GM21786 (cell line): ENCODE measurements around the gene CLSTN1.
"Not testable (repeated sequence)": the region's sequence is repeated elsewhere in the genome, so short reads cannot be mapped to it uniquely, and the experiment has no call there.

Source experiments
- ATAC-seq: cut with Tn5 transposase; IDR thresholded peaks from one replicate; pipeline ENCODE4 v1.9.1; 2021; ENCODE audit not compliant: unreplicated experiment

The CLSTN1 gene

GRCh38 chr1:9717193-9718005 lies 106.4 kb downstream of the CLSTN1 start:
- peak; percentile 63 for ATAC-seq

GRCh38 chr1:9716404-9717192 lies 107.2 kb downstream of the CLSTN1 start:
- ATAC-seq, result no peak

GRCh38 chr1:9715536-9716226 lies 108.1 kb downstream of the CLSTN1 start:
- ATAC-seq, result no peak

GRCh38 chr1:9714257-9714718 lies 109.5 kb downstream of the CLSTN1 start:
- ATAC-seq, result no peak

- not testable (repeated sequence) for ATAC-seq
Observed at GRCh38 chr1:9712767-9713166, 111.0 kb downstream of the CLSTN1 start.

- ATAC-seq, result no peak
Observed at GRCh38 chr1:9711466-9712020, 112.2 kb downstream of the CLSTN1 start.

DNA sequence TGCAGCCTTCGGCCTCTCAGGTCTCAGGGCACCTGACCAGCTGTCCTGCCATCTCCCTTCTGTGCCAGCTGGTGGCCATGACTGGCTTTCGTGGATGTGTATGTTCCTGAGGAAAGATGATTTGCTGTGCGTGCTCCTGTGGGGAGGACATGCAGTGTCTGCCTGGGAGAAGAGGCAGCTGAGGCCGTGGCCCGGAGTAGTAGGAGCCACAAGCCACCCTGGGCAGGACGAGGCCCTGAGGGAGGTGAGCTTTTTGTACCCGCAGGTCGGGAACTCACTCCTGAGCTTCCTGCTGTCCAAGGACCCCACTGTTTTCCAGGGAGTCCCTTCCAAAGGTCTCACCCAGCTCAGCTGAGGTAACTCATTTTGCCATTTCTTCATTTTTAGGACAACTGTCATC lies 113.7 kb downstream of the CLSTN1 start:
- no peak for ATAC-seq

DNA sequence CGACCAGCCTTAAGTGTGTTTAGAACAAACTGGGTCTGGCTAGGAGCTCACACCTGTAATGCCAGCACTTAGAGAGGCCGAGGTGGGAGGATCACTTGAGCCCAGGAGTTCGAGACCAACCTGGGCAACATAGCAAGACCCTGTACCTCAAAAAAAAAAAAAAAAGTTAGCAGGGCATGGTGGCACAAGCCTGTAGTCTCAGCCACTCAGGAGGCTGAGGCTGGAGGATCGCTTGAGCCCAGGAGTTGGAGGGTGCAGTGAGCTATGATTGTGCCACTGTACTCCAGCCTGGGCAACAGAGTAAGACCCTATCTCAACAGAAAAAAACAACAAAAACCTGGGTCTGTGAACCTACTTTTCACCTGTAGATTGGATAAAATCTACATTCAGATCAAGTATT lies 117.6 kb downstream of the CLSTN1 start:
- ATAC-seq, result no peak

GRCh38 chr1:9705337-9706093 lies 118.2 kb downstream of the CLSTN1 start:
- ATAC-seq, result no peak

- ATAC-seq, result no peak
Observed at GRCh38 chr1:9703681-9704080, 120.1 kb downstream of the CLSTN1 start.

GRCh38 chr1:9703165-9703509 lies 120.6 kb downstream of the CLSTN1 start:
- no peak for ATAC-seq

- ATAC-seq, result no peak
Observed at GRCh38 chr1:9701665-9702064, 122.1 kb downstream of the CLSTN1 start.

GRCh38 chr1:9700340-9700739 lies 123.4 kb downstream of the CLSTN1 start:
- no peak for ATAC-seq

DNA sequence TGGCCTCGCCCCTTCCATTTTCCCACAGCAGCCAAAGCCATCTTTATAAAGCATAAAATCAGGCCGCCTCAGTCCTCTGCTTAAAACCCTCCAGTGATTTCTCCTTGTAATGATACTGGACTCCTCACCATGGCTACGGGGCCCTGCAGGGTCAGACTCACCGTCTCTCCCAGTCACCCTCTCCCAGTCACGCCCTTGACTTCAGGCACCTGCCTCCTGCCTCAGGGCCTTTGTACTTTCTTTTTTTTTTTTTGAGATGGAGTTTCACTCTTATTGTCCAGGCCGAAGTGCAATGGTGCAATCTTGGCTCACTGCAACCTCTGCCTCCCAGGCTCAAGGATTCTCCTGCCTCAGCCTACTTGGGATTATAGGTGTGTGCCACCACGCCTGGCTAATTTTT lies 124.4 kb downstream of the CLSTN1 start:
- ATAC-seq, result no peak

DNA sequence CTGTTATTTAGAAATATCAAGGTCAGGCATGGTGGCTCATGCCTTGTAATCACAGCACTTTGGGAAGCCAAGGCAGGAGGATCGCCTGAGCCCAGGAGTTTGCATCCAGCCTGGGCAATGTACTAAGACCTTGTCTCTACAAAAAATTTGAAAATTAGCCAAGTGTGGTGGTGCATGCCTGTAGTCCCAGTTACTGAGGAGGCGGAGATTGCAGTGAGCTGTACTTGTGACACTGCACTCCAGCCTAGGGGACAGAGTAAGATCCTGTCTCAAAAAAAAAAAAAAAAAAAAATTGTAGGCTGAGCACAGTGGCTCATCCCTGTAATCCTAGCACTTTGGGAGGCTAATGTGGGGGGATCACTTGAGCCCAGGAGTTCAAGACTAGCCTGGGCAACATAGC lies 127.0 kb downstream of the CLSTN1 start:
- ATAC-seq, result no peak

GRCh38 chr1:9691691-9692090 lies 132.1 kb downstream of the CLSTN1 start:
- no peak for ATAC-seq

DNA sequence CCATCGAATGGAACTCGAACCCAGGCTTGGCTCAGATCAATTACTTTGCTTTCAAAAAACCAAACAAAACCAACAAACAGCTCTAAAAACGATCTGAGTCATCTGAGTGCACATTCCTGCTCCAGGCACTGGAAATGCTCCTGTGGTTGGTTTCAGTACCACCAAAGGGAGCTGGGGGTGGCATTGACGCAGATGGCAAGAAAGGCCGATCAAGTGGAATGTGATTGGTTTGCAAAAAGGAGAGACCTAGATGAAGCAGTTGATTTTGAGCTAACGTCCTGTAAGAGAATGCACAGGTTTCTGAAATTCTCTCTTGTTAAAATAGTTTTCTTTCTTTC lies 132.7 kb downstream of the CLSTN1 start:
- no peak for ATAC-seq

DNA sequence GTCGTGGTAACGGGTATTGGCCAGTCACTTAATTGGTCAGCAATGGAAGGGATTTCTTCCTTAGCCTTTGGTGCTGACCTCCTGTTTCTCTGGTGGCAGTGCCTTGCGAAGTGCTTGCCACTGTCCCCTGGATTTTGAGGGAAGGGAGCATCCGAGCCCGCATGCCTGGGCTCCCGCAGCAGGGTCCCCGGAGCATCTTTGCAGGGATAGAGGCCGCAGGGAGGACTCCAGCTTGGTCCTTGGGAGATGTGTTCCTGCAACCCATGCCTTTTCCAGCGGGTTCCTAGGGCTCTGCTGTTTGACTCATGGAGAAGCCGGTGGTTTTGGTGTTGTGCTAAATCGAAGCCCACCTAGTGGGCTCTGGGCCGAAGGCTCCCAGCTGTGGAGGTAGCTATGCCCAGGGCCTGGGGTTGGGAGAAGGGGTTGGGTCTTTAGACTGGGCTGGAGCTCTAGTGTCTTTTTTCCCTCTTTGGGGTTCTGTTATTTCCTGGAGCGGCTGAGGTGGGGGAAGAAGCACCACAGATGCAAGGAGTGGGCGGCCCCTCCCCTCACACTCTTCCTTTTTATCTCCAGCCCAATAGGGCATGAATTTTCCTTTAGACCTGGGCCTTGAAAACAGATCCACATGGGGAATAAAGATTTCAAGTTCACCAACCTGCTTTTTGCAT lies 133.2 kb downstream of the CLSTN1 start:
- ATAC-seq, result no peak

DNA sequence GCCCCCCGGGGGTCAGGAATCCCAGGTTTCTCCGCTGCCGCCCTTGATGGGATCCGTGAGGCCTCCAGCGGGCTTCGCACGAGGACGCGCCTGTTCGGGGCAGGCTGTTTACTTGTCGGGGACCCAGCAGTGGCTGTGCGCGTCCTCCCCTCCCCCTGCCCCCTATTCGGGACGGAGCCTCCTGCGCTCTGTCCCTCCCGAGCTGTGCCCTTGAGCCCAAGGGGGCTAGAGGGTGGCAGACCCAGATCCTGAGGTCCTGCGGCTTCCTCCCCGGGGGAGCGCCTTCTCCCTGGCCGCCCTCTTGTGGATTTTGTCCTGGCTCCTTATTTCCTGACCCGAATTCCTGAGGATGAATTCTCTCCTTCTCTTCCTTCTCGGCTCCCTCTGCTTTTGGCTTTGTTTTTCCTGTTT lies 133.8 kb downstream of the CLSTN1 start:
- no peak for ATAC-seq

GRCh38 chr1:9689011-9689706 lies 134.6 kb downstream of the CLSTN1 start:
- ATAC-seq, result peak; percentile 43
